Small intestine (tissue), 7 donors: ENCODE data around the gene AHCYL2. TPM values are rescaled to one million over a fixed set of nuclear protein-coding genes. Genes with fewer than 3 reads are reported as not detected.
A peak's percentile ranks its signal among the peaks of the same experiment; 100 is the strongest.

ENCODE experiments used
- DNase-seq, 2 donors: peaks; one replicate each; pipeline versions ENCODE4 v3.0.0 to v3.0.0-alpha.2; 2013
- FAIRE-seq: peaks from 2 replicates; lab custom pipeline; 2012; peaks lifted over from hg19 to GRCh38; lab: Jason Lieb, UNC
- H3K27ac ChIP-seq, 3 donors: one replicate each; pipeline ENCODE4 v1.5.1; 2013; ENCODE audit warnings: low read length in 2 of 3, mild to moderate bottlenecking in 2 of 3, control low read depth in 1 of 3, inconsistent platforms in 1 of 3, low read depth in 1 of 3, moderate library complexity in 1 of 3
- H3K27me3 ChIP-seq, 3 donors: one replicate each; pipeline ENCODE4 v1.6.1; 2013; ENCODE audit warnings: low read length in 3 of 3, inconsistent platforms in 1 of 3; ENCODE audit not compliant: control insufficient read depth in 3 of 3, insufficient read depth in 3 of 3
- H3K36me3 ChIP-seq, 3 donors: one replicate each; pipeline ENCODE4 v1.6.1; 2013; ENCODE audit warnings: low read length in 3 of 3, inconsistent platforms in 1 of 3, low read depth in 1 of 3, mild to moderate bottlenecking in 1 of 3, moderate library complexity in 1 of 3; ENCODE audit not compliant: control insufficient read depth in 3 of 3, insufficient read depth in 2 of 3
- H3K4me1 ChIP-seq, 3 donors: one replicate each; pipeline ENCODE4 v1.6.1; 2013; ENCODE audit warnings: low read length in 2 of 3, inconsistent platforms in 1 of 3, low read depth in 1 of 3, mild to moderate bottlenecking in 1 of 3, moderate library complexity in 1 of 3; ENCODE audit not compliant: control insufficient read depth in 3 of 3, insufficient read depth in 2 of 3
- H3K4me3 ChIP-seq, 3 donors: one replicate each; pipeline ENCODE4 v1.5.1; 2013; ENCODE audit warnings: low read length in 3 of 3, control low read depth in 1 of 3, inconsistent platforms in 1 of 3, low read depth in 1 of 3, mild to moderate bottlenecking in 1 of 3, moderate library complexity in 1 of 3
- H3K9me3 ChIP-seq, 2 donors: one replicate each; pipeline ENCODE4 v1.6.1; 2013; ENCODE audit warnings: low read depth in 1 of 2, low read length in 1 of 2; ENCODE audit not compliant: control insufficient read depth in 2 of 2, insufficient read depth in 1 of 2
- WGBS, 3 donors: extraction: QIAGEN DNeasy Blood & Tissue Kit; methylation state at CpG; one replicate each; pipeline ENCODE4 v1.1.7; 2013; 5-methylcytosine and 5-hydroxymethylcytosine counted together
- polyA plus RNA-seq, 4 donors: library from polyadenylated mRNA; stranded (reverse) in 3 of 4; unstranded in 1 of 4; fragments of 200-250 nt in 3 of 4; fragments of 120-200 nt in 1 of 4; gene quantifications; one replicate each; pipeline versions ENCODE4 v1.2.1 to v1.2.3, GENCODE V29; 2013
- donor health status: healthy with polysubstance abuse.
- donor health status: control.
- donor health status: control.
- donor health status: Bipolar disorder and iron deficiency.
- donor health status: healthy.

AHCYL2 gene
- polyA plus RNA-seq, 4 donors, result 18.2 to 25.4 (median 22.3) TPM

GRCh38 chr7:129222064-129222463 is 2.8 kb upstream of the AHCYL2 start:
- no peak overlapping the region for H3K27ac ChIP-seq
- H3K4me1 ChIP-seq, result peaks cover 0 to 6% (median 5%) of the 10 kb centered on the region in 3 donors
- no peaks in the 10 kb centered on the region for H3K9me3 ChIP-seq
- DNase-seq (no peak), FAIRE-seq (no peak)
- no peaks in the 10 kb centered on the region for H3K27me3 ChIP-seq
- no peak overlapping the region for H3K4me3 ChIP-seq
- no peaks in the 10 kb centered on the region for H3K36me3 ChIP-seq
- WGBS, 3 donors, result 16 to 30% (median 27%) methylated on average over 4 of the region's 4 CpGs

DNA sequence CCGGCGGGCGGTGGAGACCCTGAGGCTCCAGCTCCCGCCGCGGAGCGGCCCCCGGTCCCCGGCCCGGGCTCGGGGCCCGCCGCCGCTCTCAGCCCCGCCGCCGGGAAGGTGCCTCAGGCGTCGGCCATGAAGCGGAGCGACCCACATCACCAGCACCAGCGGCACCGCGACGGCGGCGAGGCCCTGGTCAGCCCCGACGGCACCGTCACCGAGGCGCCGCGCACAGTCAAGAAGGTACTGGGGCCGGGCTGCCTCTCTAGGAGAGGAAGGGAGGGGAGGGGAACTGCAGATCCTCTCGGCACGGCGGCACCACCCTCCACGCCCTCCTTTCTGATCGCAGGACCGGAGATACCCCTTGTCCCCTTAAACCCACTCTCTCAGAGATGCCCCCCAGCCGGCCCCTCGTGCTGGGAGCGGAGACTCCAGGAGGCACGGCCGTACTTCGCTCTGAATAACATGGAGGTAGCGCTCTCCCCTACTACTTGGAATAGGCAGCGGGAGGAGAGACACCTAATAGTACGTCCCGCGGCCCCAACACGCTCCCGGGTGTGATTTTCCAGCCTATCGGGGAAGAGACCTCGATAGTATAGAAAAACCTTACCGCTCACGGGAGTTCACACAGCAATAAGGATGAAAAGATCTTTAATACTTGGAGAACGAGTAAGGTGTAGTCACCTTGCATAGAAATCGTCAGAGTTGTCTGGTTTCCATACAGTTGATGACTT is 538 bp downstream of the AHCYL2 start:
- Histone ChIP-seq H3K4me3 (peak overlapping the region; percentile 58 to 91 (median 77)), H3K36me3 (no peaks in the 10 kb centered on the region), H3K27ac (peak overlapping the region; percentile 68 to 83 (median 73)), H3K27me3 (no peaks in the 10 kb centered on the region), H3K9me3 (no peaks in the 10 kb centered on the region), H3K4me1 (peaks cover 0 to 10% (median 5%) of the 10 kb centered on the region in 3 donors)
- WGBS, 3 donors, result 0 to 1% (median 1%) methylated on average over 44 to 60 of the region's 60 CpGs
- DNase-seq (peak; percentile 58 to 81), FAIRE-seq (no peak)

GRCh38 chr7:129225931-129226572 is 1.2 kb downstream of the AHCYL2 start:
- Histone ChIP-seq H3K4me1 (peaks cover 0 to 10% (median 5%) of the 10 kb centered on the region in 3 donors), H3K27ac (peak overlapping the region in 2 of 3 donors; percentile 73 to 83), H3K4me3 (peak overlapping the region; percentile 58 to 91 (median 77)), H3K36me3 (no peaks in the 10 kb centered on the region), H3K27me3 (no peaks in the 10 kb centered on the region), H3K9me3 (no peaks in the 10 kb centered on the region)
- 14 to 25% (median 22%) methylated on average over 11 of the region's 11 CpGs for WGBS, 3 donors
- FAIRE-seq (no peak), DNase-seq (no peak)

GRCh38 chr7:129227646-129228578 is 3.1 kb downstream of the AHCYL2 start:
- Histone ChIP-seq H3K36me3 (peaks cover 0 to 2% (median 0%) of the 10 kb centered on the region in 3 donors), H3K27ac (no peak overlapping the region)

DNA sequence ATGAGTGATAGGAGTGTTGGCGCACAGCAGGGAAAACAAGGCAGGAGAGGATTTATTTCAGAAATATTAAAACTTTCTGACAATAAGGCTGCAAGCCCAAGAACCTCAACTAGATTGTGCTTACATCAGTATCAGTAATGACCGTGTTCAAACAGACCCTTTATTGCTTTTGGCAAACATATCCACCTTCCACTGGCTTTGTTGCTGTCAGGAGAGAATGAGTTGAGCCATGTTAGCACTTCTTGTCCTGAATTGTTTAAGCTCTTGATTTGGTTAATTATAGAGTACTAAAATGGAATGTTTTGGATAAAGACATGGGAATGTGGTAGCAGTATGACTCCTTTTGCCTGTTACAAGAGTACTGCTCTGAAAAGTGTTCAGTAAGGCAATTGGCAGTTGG is 3.8 kb downstream of the AHCYL2 start:
- 56 to 83% (median 56%) methylated on average over 2 of the region's 2 CpGs for WGBS, 3 donors
- no peak overlapping the region for H3K4me3 ChIP-seq
- peak in 1 of 2 donors; percentile 17 for DNase-seq

More at GRCh38 chr7:129227646-129228578, 3.1 kb downstream of the AHCYL2 start:
- FAIRE-seq, result no peak
- DNase-seq, result peak in 1 of 2 donors; percentile 34
- no peaks in the 10 kb centered on the region for H3K27me3 ChIP-seq
- peaks cover 0 to 10% (median 5%) of the 10 kb centered on the region in 3 donors for H3K4me1 ChIP-seq
- WGBS, 3 donors, result 35 to 64% (median 45%) methylated on average over 4 of the region's 4 CpGs
- no peaks in the 10 kb centered on the region for H3K9me3 ChIP-seq
- no peak overlapping the region for H3K4me3 ChIP-seq

DNA sequence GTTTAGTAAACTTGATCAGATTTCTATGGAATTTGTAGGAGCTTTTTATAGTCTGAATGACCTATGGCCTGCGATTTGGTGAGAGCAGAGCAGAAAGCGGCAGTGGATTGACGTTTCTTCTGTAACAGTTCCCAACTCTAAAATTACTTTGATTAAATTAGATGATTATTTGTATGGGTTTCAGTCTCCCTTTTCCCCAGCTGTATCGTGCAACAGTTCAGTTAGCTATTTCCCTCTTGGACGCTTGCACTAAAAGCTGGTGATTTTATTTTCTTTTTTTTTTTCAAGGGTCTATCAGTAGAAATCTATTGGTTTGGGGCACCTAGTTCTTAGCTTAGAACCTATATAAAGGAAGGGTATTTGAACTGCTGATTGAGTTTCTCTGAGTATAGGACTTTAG is 6.8 kb downstream of the AHCYL2 start:
- peaks cover 0 to 6% (median under 1%) of the 10 kb centered on the region in 3 donors for H3K4me1 ChIP-seq
- DNase-seq, result no peak
- peaks cover 0 to 8% (median 0%) of the 10 kb centered on the region in 3 donors for H3K36me3 ChIP-seq
- 72 to 89% (median 77%) methylated on average over 5 of the region's 5 CpGs for WGBS, 3 donors
- no peak for FAIRE-seq
- H3K27ac ChIP-seq, result no peak overlapping the region
- H3K27me3 ChIP-seq, result no peaks in the 10 kb centered on the region
- no peaks in the 10 kb centered on the region for H3K9me3 ChIP-seq
- no peak overlapping the region for H3K4me3 ChIP-seq

More for the DNA sequence above, 3.8 kb downstream of the AHCYL2 start:
- Histone ChIP-seq H3K9me3 (no peaks in the 10 kb centered on the region), H3K27ac (no peak overlapping the region), H3K27me3 (no peaks in the 10 kb centered on the region), H3K36me3 (peaks cover 0 to 2% (median 0%) of the 10 kb centered on the region in 3 donors), H3K4me1 (peaks cover 0 to 10% (median 5%) of the 10 kb centered on the region in 3 donors)
- FAIRE-seq, result no peak

GRCh38 chr7:129238546-129238945 is 13.7 kb downstream of the AHCYL2 start:
- no peak for DNase-seq
- no peak overlapping the region for H3K27ac ChIP-seq
- no peak overlapping the region for H3K4me3 ChIP-seq
- 82 to 96% (median 84%) methylated on average over 8 of the region's 8 CpGs for WGBS, 3 donors
- H3K27me3 ChIP-seq, result no peaks in the 10 kb centered on the region
- H3K4me1 ChIP-seq, result no peaks in the 10 kb centered on the region
- peaks cover 0 to 6% (median 0%) of the 10 kb centered on the region in 3 donors for H3K36me3 ChIP-seq
- no peak for FAIRE-seq
- no peaks in the 10 kb centered on the region for H3K9me3 ChIP-seq
